Uterus (tissue), 4 donors: Measurements from ENCODE around the gene ADH1B. TPM values are rescaled to one million over a fixed set of nuclear protein-coding genes. Genes with fewer than 3 reads are reported as not detected.
"Not testable (repeated sequence)": the region's sequence is repeated elsewhere in the genome, so short reads cannot be mapped to it uniquely, and the experiment has no call there.

Source experiments
- DNase-seq, 2 donors: peaks; one replicate each; pipeline ENCODE4 v3.0.0-alpha.2; 2019 to 2020
- H3K27ac ChIP-seq, 2 donors: fragments of 200-600 bp; sonication (generic); 1 replicate in 1 of 2; 2 replicates in 1 of 2; pipeline ENCODE4 v1.5.1; 2016 to 2018
- H3K27me3 ChIP-seq, 2 donors: fragments of 200-600 bp; sonication (generic); one replicate each; pipeline ENCODE4 v1.5.1; 2018 to 2019; ENCODE audit warnings: control low read depth in 1 of 2
- H3K36me3 ChIP-seq, 2 donors: fragments of 200-600 bp; sonication (generic); one replicate each; pipeline ENCODE4 v1.5.1; 2019; ENCODE audit warnings: control low read depth in 1 of 2
- H3K4me1 ChIP-seq, 2 donors: fragments of 200-600 bp; sonication (generic); one replicate each; pipeline ENCODE4 v1.5.1; 2018 to 2019; ENCODE audit warnings: control low read depth in 1 of 2
- H3K4me3 ChIP-seq, 2 donors: fragments of 200-600 bp; sonication (generic); 1 replicate in 1 of 2; 2 replicates in 1 of 2; pipeline ENCODE4 v1.5.1; 2018 to 2019; ENCODE audit warnings: mild to moderate bottlenecking in 1 of 2
- H3K9me3 ChIP-seq, 2 donors: fragments of 200-600 bp; sonication (generic); one replicate each; pipeline ENCODE4 v1.5.1; 2019; ENCODE audit warnings: control low read depth in 1 of 2
- CTCF ChIP-seq, 4 experiments: fragments of 200-600 bp in 2 of 4; fragments of 450-650 bp in 2 of 4; sonication (generic) in 2 of 4; IDR thresholded peaks; one replicate each; pipeline ENCODE4 v1.5.1; 2016 to 2019; ENCODE audit warnings: antibody characterized with exemption in 4 of 4, mild to moderate bottlenecking in 2 of 4, moderate library complexity in 1 of 4
- POLR2A ChIP-seq, 2 donors: fragments of 450-650 bp; IDR thresholded peaks; one replicate each; pipeline ENCODE4 v1.6.1; 2016; ENCODE audit warnings: antibody characterized with exemption in 2 of 2, mild to moderate bottlenecking in 1 of 2, moderate library complexity in 1 of 2
- intact Hi-C: fragments of 100-400 bp; cut with DNase I; formaldehyde crosslinking; loops from one replicate; pipeline ENCODE4 v1.15.1; 2023; ENCODE audit warnings: low total_unique reads
- total RNA-seq, 4 donors: library from RNA; depleted of rRNA in 3 of 4; stranded (reverse); fragments of >200 nt in 3 of 4; gene quantifications; one replicate each; pipeline versions ENCODE4 v1.1.0 to v1.2.4, GENCODE V29; 2014 to 2023
- donor health status: DM: yes; HTN: yes; CAD: no.

ADH1B gene
- total RNA-seq, 4 donors from 2014 or later, result 6.7 to 703 (median 522) TPM

GRCh38 chr4:99324979-99325378 is 3.8 kb upstream of the ADH1B start:
- H3K9me3 ChIP-seq, result no peaks in the 10 kb centered on the region
- no peaks in the 10 kb centered on the region for H3K36me3 ChIP-seq
- H3K27ac ChIP-seq, result peak overlapping the region; percentile 72 to 87
- TF ChIP-seq CTCF (IDR thresholded peaks at IDR 0.05), result no peak
- no peak for TF ChIP-seq POLR2A (IDR thresholded peaks at IDR 0.05)
- H3K4me1 ChIP-seq, result peaks cover 0 to 6% of the 10 kb centered on the region in 2 donors
- no peaks in the 10 kb centered on the region for H3K27me3 ChIP-seq
- DNase-seq, result peak; percentile 77 to 90
- intact Hi-C loops, result no loop called here
- no peak overlapping the region for H3K4me3 ChIP-seq

- H3K27me3 ChIP-seq, result no peaks in the 10 kb centered on the region
- DNase-seq, result no peak
- peak overlapping the region; percentile 72 to 87 for H3K27ac ChIP-seq
- TF ChIP-seq CTCF (IDR thresholded peaks at IDR 0.05) (no peak), POLR2A (IDR thresholded peaks at IDR 0.05) (no peak)
- intact Hi-C loops, result no loop called here
- H3K4me1 ChIP-seq, result peaks cover 0 to 6% of the 10 kb centered on the region in 2 donors
- H3K9me3 ChIP-seq, result no peaks in the 10 kb centered on the region
- no peak overlapping the region for H3K4me3 ChIP-seq
- no peaks in the 10 kb centered on the region for H3K36me3 ChIP-seq
Measured at GRCh38 chr4:99324361-99324760, 3.2 kb upstream of the ADH1B start.

GRCh38 chr4:99323756-99324155 is 2.6 kb upstream of the ADH1B start:
- peaks cover 0 to 6% of the 10 kb centered on the region in 2 donors for H3K4me1 ChIP-seq
- no peak overlapping the region for H3K4me3 ChIP-seq
- peak overlapping the region; percentile 72 to 87 for H3K27ac ChIP-seq
- peak in 1 of 2 donors; percentile 72 for DNase-seq
- intact Hi-C loops, result no loop called here
- no peaks in the 10 kb centered on the region for H3K27me3 ChIP-seq
- no peak for TF ChIP-seq POLR2A (IDR thresholded peaks at IDR 0.05)
- TF ChIP-seq CTCF (IDR thresholded peaks at IDR 0.05), result no peak
- no peaks in the 10 kb centered on the region for H3K9me3 ChIP-seq
- no peaks in the 10 kb centered on the region for H3K36me3 ChIP-seq

GRCh38 chr4:99317811-99318210 is 3.4 kb downstream of the ADH1B start:
- intact Hi-C loops, DNase-seq, H3K27me3 ChIP-seq, H3K9me3 ChIP-seq, H3K4me1 ChIP-seq, H3K36me3 ChIP-seq: not testable (repeated sequence)
- H3K27ac ChIP-seq, result peak overlapping the region; percentile 56 to 87
- peak overlapping the region; percentile 15 to 42 for H3K4me3 ChIP-seq

- no peaks in the 10 kb centered on the region for H3K36me3 ChIP-seq
- DNase-seq, result no peak
- peak overlapping the region; percentile 15 to 42 for H3K4me3 ChIP-seq
- intact Hi-C loops, result no loop called here
- no peaks in the 10 kb centered on the region for H3K9me3 ChIP-seq
- no peaks in the 10 kb centered on the region for H3K27me3 ChIP-seq
- peak overlapping the region; percentile 56 to 87 for H3K27ac ChIP-seq
- TF ChIP-seq CTCF (IDR thresholded peaks at IDR 0.05) (no peak), POLR2A (IDR thresholded peaks at IDR 0.05) (no peak)
- H3K4me1 ChIP-seq, result no peaks in the 10 kb centered on the region
Measured at GRCh38 chr4:99317354-99317753, 3.8 kb downstream of the ADH1B start.

- no peaks in the 10 kb centered on the region for H3K36me3 ChIP-seq
- intact Hi-C loops, result no loop called here
- no peak for TF ChIP-seq POLR2A (IDR thresholded peaks at IDR 0.05)
- no peak for TF ChIP-seq CTCF (IDR thresholded peaks at IDR 0.05)
- no peaks in the 10 kb centered on the region for H3K27me3 ChIP-seq
- peak overlapping the region in 1 of 2 donors; percentile 15 for H3K4me3 ChIP-seq
- peak overlapping the region; percentile 32 to 87 for H3K27ac ChIP-seq
- no peak for DNase-seq
- no peaks in the 10 kb centered on the region for H3K4me1 ChIP-seq
- H3K9me3 ChIP-seq, result no peaks in the 10 kb centered on the region
Measured at GRCh38 chr4:99315839-99316238, 5.4 kb downstream of the ADH1B start.
